Measurements from ENCODE around the gene FLT1. TPM values are rescaled to one million over a fixed set of nuclear protein-coding genes. Genes with fewer than 3 reads are reported as not detected.

Gene FLT1
- total and polyA plus RNA-seq, 2 of the 13 experiments (the other 11 are each of a cell fraction or from before 2014, with no cell fraction given) = 0.02 TPM; not detected in 1

DNA sequence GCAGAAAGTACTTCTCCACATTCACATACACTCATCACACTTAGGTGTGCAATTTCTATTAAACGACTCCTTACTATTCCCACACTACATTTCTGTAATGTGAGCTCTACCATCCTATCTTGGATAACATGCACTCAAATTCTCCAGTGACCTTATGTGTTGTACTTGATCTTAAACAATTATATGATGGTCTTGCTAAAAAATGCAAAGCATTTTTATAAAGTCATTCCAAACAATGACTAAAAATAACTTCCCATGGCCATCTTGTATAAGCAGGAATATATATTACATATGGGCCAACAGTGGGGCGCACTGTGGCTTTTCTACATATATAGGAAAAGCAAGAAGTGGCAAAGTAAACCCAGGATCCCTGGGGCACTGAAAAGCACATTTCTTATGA, 155.5 kb downstream of the FLT1 start (continued):
- TF ChIP-seq, protein P1, sequence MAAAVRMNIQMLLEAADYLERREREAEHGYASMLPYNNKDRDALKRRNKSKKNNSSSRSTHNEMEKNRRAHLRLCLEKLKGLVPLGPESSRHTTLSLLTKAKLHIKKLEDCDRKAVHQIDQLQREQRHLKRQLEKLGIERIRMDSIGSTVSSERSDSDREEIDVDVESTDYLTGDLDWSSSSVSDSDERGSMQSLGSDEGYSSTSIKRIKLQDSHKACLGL (CRISPR knock-in tag; IDR thresholded peaks at IDR 0.05) = no peak
- TF ChIP-seq SMYD3 (CRISPR knock-in tag; IDR thresholded peaks at IDR 0.05) = no peak
- TF ChIP-seq KDM2A (CRISPR knock-in tag; IDR thresholded peaks at IDR 0.05; ENCODE audit: borderline replicate concordance, low read depth) = no peak
- no peak for TF ChIP-seq HMGA1 (CRISPR knock-in tag; conservative IDR thresholded peaks at IDR 0.05)

DNA sequence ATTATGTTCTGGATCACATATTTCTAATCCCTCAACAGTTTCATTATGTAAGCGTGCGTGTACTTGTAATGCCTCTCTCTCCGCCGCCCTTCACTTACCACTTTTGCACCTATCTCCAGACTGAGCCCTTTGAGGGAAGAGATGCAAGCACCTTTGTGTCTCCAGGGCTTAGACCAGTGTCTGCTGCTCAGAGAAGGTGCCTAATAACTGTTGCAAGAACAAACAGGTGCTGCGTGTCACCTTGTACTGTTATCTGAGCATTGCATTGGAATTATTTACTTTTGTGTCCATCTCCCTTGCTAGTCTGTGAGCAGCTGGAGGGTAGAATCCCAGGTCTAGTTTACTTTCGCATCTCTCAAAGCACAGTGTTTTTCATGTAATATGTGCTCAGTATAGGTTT, 156.2 kb downstream of the FLT1 start:
- Histone ChIP-seq H3K4me2 (ENCODE audit: low read depth, low read length) (no peak overlapping the region), H3K9me3 (ENCODE audit: low read length) (no peaks in the 10 kb centered on the region), H3K9ac (ENCODE audit: insufficient read depth, low read depth, low read length) (no peak overlapping the region), H2AFZ (ENCODE audit: low read length) (no peak overlapping the region), H3K4me1 (ENCODE audit: insufficient read depth, low read length) (no peaks in the 10 kb centered on the region), H4K20me1 (ENCODE audit: insufficient read depth, low read length) (no peaks in the 10 kb centered on the region), H3K79me2 (ENCODE audit: insufficient read depth, low read length) (no peaks in the 10 kb centered on the region), H3K4me3 (replicated peaks in 1 of 3; ENCODE audit: insufficient read depth in 1 of 3, low read depth in 2 of 3, low read length in 3 of 3) (no peak overlapping the region), H3K27ac (ENCODE audit: extremely low read length, insufficient read depth, low read length) (no peak overlapping the region), H3K27me3 (ENCODE audit: control insufficient read depth in 1 of 2, insufficient read depth in 2 of 2, low read length in 2 of 2) (peaks cover 0 to 1% of the 10 kb centered on the region in 2 experiments; a peak in 1 of 5 replicates), H3K36me3 (replicated peaks in 1 of 2; ENCODE audit: control insufficient read depth in 1 of 2, insufficient read depth in 2 of 2, low read length in 2 of 2) (no peaks in the 10 kb centered on the region)
- intact Hi-C loops (cut with micrococcal nuclease; ENCODE audit: unreplicated experiment) = no loop called here
- WGBS (ENCODE audit: low lambda C conversion rate) = 34% methylated on average over 5 of the region's 6 CpGs
- in situ Hi-C loops (cut with HindIII; ENCODE audit: extremely low pct_ligation_motif_present, low pct_unique_long_range_greater_than_20kb) = no loop called here
- TF ChIP-seq ZNF7 (CRISPR knock-in tag; IDR thresholded peaks at IDR 0.05) = peak; percentile 62; the same call in 1 of the 2 replicates
- TF ChIP-seq, protein P2, sequence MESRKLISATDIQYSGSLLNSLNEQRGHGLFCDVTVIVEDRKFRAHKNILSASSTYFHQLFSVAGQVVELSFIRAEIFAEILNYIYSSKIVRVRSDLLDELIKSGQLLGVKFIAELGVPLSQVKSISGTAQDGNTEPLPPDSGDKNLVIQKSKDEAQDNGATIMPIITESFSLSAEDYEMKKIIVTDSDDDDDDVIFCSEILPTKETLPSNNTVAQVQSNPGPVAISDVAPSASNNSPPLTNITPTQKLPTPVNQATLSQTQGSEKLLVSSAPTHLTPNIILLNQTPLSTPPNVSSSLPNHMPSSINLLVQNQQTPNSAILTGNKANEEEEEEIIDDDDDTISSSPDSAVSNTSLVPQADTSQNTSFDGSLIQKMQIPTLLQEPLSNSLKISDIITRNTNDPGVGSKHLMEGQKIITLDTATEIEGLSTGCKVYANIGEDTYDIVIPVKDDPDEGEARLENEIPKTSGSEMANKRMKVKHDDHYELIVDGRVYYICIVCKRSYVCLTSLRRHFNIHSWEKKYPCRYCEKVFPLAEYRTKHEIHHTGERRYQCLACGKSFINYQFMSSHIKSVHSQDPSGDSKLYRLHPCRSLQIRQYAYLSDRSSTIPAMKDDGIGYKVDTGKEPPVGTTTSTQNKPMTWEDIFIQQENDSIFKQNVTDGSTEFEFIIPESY (CRISPR knock-in tag; IDR thresholded peaks at IDR 0.05) = no peak
- DNase-seq (ENCODE audit: low spot score) (no peak), FAIRE-seq (no peak), ATAC-seq (no peak)
- POLR2A ChIA-PET = no interaction called here
- CTCF ChIA-PET (ENCODE audit: low intra/inter-chr PET ratio, low total read pairs) = no interaction called here
- no TSS peak for BruUV-seq (replicated peaks)
